ENCODE measurements around the gene CYTH2.

The CYTH2 gene

DNA sequence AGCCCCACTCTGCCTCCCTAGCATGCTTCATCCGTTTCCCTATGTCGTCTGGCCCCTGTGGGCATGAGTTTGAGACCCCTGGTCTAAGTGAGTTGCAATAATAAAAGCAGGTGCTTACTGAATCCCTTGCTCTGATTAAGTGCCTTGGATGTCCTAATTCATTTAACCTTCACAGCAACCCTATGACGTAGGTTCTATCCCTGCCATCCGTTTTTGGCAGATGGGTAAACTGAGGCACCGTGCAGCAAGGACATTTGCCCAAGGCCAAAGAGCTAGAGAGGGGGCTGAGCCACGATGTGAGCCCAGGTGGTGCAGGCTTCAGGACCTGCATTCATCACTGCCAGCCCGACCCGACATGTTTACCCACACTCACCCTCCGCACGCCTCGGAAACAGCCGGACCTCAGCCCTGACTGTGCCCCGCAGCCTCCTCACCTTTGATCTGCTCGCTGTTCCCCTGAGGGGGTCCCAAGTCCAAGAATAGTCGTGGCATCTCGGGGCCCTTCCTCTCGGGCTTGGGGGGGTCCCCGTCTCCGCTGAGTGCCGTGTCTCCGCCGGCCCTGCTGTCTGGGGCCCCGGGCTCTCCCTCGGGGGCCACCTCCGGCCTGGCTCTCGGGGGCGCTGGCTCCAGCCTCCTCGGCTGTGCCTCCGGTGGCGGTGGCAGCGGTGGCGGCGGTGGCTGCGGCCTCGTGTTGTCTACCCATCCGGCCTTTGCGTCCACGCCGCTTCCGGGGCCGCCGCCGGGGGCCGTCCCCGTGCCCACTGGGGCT is 28.0 kb downstream of the CYTH2 start:
- DNase-seq = no peak

DNA sequence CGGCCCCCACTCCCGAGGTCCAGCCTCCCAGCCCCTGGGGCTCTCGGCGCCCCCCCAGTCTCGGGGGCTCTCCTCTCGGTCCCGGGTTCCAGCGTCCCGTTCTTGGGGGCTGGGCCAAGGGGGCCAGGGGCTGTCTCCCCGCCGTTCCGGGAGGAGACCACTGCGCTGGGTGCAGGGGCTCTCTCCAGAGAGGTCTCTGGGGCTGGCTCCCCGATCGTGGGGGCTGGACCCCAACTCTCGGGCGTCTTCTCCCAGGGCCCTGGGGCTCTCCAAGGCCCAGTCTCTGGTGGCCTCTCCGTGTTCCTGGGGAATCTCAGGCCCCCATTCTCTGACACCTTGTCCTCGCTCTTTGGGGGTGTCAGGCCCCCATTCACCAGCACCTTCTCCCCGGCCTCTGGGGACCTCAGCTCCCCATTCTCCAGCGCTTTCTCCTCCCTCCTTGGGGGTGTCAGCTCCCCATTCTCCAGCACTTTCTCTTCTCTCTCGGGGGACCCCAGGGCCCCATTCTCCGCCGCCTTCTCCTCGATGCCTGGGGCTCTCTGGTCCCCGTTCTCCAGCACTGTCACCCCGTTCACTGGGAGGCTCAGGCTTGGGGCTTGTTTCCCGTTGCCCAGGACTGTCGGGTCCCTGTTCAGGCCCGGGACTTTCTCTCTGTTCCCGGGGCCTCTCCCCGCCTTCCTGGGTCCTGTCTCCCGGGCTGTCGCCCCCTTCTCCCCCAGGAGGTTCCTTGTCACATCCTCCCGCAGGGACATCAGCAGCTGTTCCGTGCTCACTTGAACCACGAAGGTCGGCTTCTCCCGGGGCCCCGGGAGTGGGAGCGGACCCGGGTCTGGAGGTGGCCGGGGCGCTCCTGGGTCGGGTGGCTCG is 28.8 kb downstream of the CYTH2 start:
- DNase-seq = no peak

DNA sequence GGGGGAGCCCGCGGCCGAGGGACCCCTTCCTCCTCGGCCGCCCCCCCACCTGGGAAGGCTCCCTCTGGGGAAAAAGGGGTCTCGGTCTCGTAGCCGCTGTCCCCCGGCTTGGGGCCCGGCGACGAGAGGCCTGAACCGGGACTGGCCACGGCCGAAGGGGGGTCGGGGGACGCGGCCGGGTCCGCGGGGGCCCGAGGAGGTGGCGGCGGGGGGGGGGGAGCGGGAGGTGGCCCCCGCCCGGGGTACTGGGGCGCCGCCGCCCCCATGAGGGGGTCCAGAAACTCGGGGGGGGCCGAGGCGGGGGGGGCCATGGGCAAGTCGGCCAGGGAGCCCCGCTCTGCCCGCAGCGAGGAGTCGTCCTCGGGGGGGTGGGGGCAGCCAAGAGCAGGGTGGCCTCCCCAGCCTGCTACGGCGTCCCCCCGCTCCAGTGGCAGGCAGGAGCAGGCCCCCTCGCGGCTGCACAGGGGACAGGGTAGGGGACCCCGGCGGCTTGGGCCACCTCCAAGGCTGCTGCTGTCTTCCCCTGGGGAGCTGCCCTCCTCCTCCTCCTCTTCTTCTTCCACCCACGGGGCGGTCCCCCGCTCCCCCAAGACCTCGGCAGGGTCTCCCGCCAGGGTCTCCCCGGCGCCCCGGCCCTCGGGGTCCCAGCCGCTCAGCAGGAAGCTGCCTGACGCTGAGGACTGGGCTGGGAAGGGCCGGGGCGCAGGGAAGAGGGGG is 29.6 kb downstream of the CYTH2 start:
- DNase-seq = no peak

DNA sequence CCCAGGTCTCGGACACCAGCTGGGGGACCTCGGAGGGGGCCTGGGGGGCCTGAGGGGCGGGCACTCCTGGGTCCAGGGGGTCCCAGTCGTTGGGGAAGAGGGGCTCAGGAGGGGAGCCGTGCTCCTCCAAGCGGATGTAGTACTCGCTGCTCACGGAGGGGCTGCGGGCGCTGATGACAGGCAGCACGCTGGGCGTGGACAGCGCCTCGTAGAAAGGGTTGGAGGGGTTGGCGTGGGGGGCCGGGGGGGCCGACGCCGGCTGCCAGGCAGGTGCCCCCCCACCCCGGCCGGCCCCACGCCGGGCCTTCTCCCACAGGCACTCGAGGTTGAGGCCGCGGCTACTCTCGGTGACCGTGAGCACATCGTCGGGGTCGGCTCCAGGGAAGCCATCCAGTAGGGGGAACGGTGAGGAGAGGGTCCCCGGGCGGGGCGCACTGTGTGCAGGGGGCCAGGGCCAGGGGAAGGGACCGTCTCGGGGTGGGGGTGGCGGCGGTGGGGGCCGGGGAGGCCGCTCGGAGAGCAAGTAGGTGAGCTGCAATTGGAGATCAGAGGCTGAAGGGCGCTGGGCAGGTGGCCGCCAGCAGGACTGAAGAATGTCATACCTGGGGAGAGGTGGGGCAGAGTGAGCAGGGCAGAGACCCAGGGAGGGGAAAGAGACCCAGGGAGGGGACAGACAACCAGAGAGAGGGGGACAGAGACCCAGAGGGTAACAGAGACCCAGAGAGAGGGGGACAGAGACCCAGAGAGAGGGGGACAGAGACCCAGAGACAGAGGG is 30.3 kb downstream of the CYTH2 start:
- no peak for DNase-seq

DNA sequence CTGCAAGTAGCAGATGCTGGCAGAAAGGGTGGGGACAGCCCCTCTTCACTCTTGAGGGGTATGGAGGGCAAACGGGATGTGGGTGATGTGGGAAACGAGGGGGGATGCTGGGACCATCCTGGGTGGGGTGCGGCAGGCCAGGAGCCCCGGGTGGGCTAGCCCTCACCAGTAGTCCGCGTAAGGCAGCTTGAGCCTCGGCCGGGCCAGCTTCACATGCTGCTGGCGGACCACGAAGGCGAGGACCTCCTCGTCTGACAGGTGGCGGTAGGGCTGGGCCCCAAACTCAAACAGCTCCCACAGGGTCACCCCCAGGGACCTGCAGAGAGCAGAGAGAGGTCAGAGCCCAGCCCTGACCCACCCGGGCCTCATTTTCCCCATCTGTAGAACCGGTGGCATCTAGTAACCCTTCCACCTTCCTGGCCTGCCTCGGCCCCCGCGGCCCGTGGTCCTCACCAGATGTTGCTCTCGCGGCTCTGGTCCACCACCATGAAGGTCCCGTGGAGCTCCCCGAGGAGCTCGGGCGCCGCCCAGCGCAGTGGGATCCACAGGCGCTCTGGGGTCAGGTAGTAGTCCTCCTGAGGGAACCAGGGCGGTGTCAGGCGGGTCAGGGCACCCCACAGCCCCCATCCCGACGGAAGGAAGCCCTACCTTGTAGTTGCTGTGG is 31.8 kb downstream of the CYTH2 start:
- DNase-seq = peak in 1 of 3 experiments; percentile 25

DNA sequence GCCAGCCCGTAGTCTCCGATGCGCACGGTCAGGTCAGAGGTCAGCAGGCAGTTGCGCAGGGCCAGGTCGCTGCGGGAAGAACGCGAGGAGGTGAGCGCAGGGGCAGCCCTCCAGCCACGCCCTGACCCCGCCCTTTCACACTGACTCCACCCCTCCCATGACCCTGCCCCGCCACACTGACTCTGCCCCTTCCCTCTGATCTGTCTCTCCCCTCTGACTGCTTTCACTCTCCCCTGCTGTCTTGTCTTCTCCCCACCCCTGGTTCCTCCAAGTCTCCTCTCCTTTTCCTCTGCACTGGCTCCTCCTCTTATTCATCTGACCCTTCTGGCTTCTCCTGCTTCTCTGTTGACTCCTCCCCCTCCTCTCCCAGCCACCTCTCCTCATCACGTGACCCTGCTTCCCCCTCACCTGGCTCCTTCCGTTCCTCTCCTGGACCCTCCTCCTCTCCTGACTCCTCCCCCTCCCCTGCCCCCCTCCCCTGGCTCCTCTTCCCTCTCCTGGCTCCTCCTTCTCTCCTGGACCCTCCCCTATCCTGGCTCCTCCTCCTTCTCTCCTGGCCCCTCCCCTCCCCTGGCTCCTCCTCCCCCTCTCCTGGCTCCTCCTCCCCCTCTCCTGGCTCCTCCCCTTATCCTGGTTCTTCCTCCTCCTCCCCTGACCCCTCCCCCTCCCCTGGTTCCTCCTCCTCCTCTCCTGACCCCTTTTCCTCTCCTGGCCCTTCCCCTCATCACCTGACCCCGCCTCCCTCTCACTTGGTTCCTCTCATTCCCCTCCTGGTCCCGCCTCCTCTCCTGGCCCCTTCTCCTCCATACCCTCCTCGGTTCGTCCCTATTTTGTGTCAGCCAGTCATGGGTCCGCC is 32.6 kb downstream of the CYTH2 start:
- peak; percentile 96 to 99 (median 98) for DNase-seq

DNA sequence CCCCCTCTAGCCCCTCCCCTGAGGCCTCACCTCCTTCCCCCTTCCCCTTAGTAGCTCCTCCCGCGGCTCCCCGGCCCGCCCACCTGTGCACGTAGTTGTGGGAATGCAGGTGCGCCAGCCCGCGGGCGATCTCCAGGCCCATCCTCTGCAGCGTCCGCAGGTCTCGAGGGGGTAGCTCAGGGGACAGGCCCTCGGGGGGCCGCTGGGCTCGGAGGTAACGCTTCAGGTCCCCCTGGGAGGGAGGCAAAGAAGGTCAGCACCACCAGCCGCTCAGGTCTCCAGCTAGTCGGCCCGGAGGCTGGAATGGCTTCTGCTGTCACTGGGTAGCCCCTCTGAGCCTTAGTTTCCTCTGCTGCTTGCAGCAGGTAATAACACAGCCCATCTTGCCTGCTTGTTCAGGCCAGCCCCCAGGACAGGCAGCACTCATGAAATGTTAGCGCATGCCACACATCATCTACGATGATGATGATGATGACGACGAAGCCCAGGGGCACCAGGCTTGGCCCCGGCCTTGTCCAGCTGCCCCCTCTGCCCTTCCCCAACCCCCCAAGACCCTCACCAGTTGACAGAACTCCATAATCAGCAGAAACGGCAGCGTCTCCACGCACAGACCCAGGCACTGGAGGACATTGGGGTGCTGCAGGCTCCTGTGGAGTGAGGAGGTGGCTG is 33.3 kb downstream of the CYTH2 start:
- no peak for DNase-seq

DNA sequence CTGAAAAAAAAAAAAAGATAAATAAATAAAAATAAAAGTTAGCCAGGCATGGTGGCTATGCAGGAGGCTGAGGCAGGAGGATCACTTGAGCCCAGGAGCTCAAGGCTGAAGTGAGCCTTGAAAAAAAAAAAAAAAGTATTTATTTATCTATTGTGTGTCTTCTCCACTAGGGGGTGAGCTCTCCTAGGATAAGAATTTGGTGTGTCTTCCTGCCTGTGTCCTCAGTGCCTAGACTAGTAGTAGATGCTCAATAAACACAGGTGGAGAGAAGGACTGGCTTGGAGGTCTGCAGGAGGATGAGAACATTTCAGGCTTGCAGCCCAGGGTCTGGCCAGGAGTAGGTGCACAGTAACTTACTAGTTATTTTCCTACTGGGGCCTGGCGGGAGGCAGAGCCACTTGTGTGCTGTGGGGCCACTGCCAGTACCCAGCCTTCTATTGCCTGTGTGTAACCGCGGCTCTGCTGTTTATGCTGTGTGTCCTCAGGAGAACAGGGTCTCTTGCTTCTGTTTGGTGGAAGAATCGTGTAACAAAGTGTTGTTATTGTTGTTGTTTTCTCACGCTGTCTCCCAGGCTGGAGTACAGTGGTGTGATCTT is 37.1 kb downstream of the CYTH2 start:
- peak; percentile 17 to 65 (median 52) for DNase-seq

DNA sequence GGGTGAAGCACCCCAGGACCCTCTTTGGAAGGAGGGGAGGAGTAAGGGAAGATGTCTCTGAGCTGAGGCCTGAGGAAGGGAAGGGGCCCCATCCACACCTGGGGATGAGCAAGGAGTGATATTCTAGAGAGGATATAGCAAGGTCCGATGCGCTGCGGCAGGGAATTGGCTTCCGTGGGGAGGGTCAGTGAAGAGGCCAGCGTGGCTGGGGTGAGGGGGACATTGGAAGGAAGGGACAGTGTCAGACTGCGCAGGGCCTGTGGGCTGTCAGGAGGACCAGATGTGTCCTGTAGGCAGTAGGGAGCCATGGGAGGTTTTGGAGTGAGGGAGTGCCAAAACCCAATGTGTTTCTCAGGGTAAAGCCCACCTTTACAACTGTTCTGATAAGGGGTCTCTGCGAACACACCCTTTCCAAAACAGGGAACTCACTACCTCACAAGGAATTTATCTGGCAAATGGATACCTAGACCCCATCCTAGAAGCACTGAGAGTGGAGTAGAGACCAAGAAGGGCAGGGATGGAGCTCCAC is 38.8 kb downstream of the CYTH2 start:
- DNase-seq = no peak

DNA sequence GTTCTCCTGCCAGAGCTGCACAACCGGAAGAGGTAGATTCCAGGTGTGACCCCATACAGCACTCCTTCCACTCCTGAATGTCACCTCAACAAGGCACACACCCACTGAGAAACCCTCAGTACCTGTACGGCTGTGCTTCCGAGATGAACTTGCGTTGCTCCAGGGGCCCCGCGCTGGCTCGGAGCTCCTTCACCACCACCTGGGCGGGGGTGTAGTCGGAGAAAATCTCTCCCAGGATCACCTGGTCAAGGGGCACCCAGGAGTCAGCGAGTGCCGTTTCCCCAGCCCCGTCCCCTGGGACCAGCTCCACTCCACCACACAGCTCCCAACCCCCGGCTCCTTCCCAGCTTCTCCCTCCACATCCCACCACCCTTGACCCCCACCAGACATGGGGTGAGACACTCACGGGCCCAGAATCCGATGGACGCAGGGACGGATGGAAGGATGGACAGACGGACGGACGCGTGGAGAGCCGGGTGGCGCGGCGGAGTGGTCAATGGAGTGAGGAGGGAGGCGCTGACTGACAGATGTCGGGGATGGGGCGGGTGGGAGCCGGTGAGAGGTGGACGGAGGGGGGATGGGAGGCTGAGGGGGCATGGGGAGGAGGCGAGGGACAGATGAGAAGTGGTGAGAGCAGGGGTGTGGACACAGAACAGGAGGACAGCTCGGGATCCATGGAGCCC is 39.7 kb downstream of the CYTH2 start:
- DNase-seq = no peak

DNA sequence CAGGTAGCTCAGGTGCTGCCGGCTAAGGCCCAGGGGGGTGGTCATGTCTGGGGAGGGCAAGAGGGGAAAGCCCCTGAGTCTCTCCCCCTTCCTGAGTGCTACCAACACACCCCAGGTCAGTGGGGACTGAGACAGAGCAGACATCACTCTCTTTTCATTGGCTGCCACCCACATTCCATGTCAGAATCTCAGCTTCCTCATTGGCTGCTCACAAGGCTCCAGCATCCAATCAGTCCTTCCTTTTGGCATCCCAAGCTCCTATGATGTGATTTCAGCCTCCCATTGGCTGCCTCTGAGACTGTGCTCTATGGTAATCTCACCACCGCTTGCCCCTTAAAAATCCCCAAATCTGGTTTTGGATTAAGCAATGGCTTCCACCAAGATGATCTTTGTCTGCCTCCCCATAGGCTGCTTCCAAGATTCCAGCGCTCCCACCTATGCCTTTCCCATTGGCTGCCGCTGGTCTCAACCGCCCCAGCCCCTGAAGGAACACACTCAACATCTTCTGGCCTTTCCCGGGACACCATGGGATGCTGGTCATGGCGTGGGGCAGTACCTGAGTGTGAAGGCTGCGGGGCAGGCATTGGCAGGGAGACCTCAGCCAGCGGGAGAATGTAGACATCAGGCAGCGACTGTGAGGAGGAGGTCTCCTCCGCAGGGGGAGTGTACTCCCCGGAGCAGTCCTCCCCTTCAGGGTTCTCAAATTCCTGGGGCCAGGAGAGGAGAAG is 40.5 kb downstream of the CYTH2 start:
- no peak for DNase-seq

DNA sequence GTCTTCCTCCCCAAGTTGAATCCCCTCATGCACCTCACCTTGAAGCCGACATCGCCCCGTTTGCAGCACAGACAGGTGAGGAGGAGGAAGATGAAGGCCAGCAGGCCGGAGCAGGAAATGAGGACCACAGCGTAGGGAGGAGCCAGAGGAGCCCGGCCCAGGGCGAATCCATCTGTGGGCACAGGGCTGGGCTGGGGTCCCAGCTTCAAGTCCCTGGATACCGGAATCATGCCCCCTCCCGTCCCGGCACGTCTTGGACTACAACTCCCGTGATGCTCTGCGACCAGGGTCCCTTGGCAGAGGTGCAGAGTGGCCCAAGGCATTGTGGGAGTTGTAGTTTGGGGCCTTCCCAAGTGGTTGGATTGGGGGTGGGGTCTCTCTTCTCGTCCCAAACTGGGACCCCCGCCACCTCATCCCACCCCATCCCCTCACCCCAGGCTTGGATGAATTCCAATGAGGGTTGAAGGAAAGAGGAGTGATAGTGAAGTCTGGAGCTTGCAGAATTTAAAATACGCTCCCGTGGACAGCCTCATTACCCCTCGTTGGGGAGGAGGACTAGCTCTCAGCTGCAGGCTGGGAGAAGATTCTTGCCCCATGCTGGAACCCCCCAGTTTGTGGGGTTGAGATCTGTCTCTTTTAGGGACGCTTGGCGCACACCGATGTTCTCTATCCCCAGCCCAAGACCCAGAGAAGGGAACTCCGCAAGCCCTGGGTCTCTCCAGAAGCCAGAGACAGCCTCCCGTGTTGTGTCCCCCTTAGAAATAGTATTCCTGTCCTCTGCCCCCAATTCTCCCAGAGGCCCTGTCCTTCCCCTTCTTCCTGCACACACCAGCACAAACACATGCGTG is 41.5 kb downstream of the CYTH2 start:
- peak; percentile 69 to 76 (median 69) for DNase-seq

DNA sequence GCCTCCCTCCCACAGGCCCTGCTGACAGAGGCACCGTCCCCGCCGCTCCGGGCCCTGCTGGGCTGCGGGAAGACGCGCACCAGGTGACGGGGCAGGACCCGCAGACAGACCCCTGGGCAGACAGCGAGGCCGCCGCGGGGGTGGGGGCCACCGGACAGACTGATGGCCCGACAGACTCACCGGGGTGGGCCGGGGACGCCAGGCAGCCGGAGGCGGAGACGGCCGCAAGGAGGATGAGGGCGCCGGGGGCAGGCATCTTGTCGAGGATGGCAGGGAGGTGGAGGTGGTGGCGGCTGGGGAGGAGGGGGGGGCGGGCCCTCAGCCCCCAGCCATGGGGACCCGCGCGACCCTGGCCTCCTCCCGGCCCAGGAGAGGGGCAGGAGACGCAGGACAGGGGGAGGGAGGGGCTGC is 42.2 kb downstream of the CYTH2 start:
- peak in 1 of 3 experiments; percentile 40 for DNase-seq

DNA sequence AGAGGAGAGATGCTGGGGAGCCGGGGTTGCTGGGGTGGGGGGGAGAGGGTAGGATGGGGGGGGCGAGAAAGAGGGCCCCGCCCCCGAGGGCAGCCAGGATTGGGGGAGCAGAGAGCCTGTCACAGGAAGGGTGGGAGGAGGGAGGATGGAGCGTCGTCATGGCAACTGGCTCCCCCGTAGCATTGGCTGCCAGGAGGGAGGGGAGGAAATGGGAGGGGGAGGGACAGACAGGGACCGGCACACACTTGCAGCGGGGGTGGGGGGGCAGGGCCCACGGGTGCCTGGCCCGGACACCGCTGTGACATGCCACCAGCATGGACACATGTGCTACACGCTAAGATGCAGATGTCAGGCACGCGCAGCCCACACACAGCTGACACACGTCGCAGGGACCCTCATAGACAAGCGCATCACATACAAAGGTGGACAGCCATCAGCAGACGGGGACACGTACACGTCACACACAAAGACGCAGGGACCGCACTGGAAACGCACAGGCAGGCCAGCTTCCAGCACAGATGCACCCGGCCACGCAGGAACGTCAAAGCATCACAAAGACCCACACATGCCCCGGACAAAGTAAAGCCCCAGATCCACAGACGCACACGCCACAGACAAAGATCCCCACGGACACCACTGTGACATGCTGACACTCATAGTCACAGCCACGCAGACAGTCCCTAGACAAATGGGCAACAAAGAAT is 42.8 kb downstream of the CYTH2 start, which contains the start of gene LMTK3:
Gene LMTK3 (minus strand): TSS at position 36 of the 704 bp plus-strand sequence. CDS start 259 bp downstream, outside the sequence.
- peak; percentile 40 to 85 (median 68) for DNase-seq

DNA sequence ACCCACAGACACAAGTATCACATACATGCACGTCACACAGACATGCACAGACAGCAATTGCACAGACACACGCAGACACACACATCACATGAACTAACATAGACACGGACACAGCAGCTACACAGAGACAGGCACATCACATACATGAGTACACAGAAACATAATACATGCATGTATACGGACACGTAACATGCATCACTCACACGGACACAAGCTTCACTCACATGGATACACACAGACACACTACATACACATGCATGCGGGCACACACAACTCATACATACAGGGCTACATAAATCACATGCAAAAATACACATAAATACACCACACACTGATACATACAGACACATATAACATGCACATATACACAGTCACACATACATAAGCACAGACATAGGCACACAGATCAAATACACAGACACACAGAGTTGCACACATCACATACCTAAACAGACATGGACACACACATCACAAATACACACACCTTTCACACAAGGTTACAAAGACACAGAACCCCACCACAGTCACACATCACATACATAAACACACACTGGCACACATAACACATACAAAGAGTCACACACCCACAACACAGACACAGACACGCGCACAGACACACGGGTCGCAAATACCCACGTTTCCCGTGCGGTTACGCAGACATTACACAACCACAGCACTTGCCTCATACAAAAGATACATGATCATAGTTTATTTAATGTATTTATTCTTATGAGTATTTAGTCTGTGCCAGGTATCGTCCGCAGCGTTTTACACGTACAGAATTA is 43.5 kb downstream of the CYTH2 start:
- peak in 1 of 3 experiments; percentile 32 for DNase-seq

Data from NCI-H1417 (cell line).